COR-L47 (cell line): Measurements from ENCODE around the gene SIGLEC12.
"Not testable (repeated sequence)": the region's sequence is repeated elsewhere in the genome, so short reads cannot be mapped to it uniquely, and the experiment has no call there.

Experiments
- DNase-seq: peaks from one replicate; lab custom pipeline; 2025; lab: John Stamatoyannopoulos, UW

The SIGLEC12 gene

DNA sequence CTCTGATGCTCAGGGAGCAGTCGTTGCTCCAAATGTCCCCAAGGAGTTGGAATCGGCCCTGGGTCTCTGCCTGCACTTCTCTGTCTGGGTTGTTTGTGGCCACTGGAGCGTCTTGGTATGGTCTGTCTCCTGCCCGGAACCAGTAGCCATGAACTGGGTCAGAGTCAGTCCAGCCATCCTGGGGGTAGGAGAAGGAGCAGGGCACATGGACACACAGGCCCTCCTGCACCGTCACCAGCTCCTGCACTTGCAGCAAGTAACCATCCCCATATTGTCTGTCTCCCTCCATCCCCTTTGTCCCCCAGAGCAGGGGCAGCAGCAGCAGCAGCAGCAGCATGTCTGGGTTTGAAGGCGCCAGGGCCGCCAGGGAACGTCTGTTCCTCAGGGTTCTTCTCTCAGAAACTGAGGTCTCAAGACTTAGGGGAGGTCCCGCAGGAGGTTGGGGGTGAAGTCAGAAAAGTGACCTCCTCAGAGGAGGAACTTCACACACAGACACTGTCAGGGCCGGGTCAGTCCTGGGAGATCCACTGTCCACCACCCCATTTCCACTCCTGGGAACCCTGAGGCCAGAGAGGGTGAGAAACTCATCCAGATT, 43.5 kb downstream of the SIGLEC12 start, which contains the start of gene SIGLEC8:
SIGLEC8 (minus strand) TSS at position 404 of the 595 bp plus-strand sequence; CDS start at position 337, 67 bp downstream.
- no peak for DNase-seq

DNA sequence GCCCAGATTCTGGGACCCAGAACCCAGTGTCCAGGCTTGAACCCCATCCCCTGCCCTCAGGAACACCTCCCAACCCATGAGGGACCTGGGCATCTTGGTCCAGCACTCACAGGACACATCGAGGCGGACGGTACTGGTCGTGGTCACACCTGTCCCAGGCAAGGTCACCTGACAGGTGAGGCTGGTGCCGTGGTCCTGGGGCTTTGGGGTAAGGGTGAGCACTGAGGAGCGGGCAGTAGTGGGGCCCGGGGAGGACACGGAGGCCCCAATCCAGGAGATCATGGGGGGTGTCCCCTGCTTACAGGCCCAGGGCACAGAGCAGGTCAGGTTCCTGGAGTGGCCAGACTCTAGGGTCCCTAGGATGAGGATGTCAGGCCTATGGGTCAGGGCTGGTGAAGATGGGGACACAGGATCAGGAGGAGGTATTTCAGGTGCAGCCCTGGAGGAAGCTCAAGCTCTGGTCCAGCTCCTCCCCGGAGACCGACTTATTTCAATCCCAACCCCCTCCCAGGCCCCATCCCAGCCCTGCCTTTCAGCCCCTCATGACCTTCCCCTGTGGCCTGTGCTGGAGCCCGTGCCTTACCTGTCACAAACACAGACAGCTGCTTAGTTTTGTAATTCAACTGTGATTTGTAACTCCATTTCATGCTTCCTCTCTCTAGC, 44.1 kb downstream of the SIGLEC12 start:
- DNase-seq, result no peak

GRCh38 chr19:51456541-51457290, 44.9 kb downstream of the SIGLEC12 start:
- no peak for DNase-seq

- DNase-seq, result no peak
Measured at GRCh38 chr19:51450730-51451307, 50.8 kb downstream of the SIGLEC12 start.

- no peak for DNase-seq
Measured at GRCh38 chr19:51448411-51449016, 53.1 kb downstream of the SIGLEC12 start.

GRCh38 chr19:51448011-51448410, 53.6 kb downstream of the SIGLEC12 start:
- DNase-seq, result no peak

GRCh38 chr19:51447510-51447909, 54.1 kb downstream of the SIGLEC12 start:
- DNase-seq, result not testable (repeated sequence)

DNA sequence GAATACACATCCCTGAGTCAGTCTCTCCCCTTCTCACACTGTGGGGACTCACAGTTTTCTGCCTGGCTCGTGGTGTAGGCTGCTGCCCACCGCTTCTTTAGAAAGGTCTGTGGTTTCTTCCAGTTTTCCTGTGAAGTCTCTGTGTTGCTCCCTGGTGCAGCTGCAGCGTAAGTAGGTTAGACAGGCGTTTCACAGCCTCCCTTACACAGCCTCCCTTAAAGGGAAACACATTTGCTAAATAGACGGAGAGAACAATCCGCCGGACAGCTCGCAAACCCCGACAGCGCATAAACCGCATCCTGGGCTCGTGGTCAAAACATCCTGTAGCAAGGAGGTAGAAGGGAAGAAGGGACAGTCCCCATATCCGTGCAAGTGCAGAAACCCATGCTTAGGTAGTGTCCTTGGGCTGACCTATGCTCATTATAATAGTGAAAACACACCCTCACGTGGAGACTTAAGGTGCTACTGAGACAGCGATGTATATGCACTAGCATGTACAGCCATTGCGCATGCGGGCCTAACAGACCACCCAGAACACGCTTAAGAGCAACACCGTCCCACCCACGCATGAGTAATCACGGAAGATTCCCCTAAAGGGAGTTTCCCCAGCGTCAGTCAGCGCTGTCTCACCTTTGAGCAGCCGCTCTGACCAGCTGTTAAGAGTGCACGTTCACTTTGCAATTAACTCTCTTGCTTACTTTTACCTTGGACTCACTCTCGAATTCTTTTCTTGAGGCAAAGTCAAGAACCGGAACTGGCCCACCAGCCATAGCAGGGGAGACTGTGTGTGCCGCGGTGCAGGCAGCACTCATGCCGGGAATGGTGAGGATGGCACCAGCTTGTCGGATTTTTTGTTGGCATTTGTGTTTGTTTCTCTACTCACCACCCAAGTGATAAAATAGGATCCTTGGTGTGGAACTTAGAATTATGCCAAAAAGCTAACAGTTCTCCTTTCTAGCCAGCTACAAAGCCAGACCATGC, 59.9 kb downstream of the SIGLEC12 start:
- DNase-seq, result no peak
